Cardiac septum (tissue), 1 donor: Measurements from ENCODE around the gene C1QA. TPM values are rescaled to one million over a fixed set of nuclear protein-coding genes. Genes with fewer than 3 reads are reported as not detected.

Source experiments
- DNase-seq: peaks from one replicate; pipeline ENCODE4 v3.0.0-alpha.2; 2020; ENCODE audit warnings: low spot score
- intact Hi-C: fragments of 100-400 bp; cut with DNase I; formaldehyde crosslinking; loops from one replicate; pipeline ENCODE4 v1.14.0; 2022
- total RNA-seq: library from RNA; stranded (reverse); fragmentation: NEBNext Ultra II Directional; extraction: Animal tissue kit (Norgen Biotek cat#: 25700); gene quantifications from one replicate; pipeline ENCODE4 v1.2.1, GENCODE V29; 2021
- donor health status: DM: no; HTN: no; CAD: no.

The C1QA gene
- total RNA-seq, 1 donor from 2014 or later, result 35.1 TPM

GRCh38 chr1:22637907-22638445 is 1.5 kb downstream of the C1QA start:
- no peak for DNase-seq
- intact Hi-C loops, result no loop called here

- intact Hi-C loops, result no loop called here
- no peak for DNase-seq
These were observed 2.2 kb downstream of the C1QA start for GRCh38 chr1:22638476-22639234.

- no peak for DNase-seq
These were observed 2.9 kb downstream of the C1QA start for GRCh38 chr1:22639286-22639685.

GRCh38 chr1:22641247-22641646 is 4.8 kb downstream of the C1QA start:
- no peak for DNase-seq
- intact Hi-C loops, result loop anchor here (5.0 to 10.0 kb wide), 2 partner anchors 114 to 526 kb away; no protein-coding TSS in a partner anchor

More at GRCh38 chr1:22639286-22639685, 2.9 kb downstream of the C1QA start:
- intact Hi-C loops, result no loop called here

GRCh38 chr1:22641906-22642636 is 5.6 kb downstream of the C1QA start:
- intact Hi-C loops, result loop anchor here (1.0 to 10.0 kb wide), 3 partner anchors 115 to 527 kb away; no protein-coding TSS in a partner anchor
- DNase-seq, result peak; percentile 87

- no peak for DNase-seq
- intact Hi-C loops, result loop anchor here (5.0 to 10.0 kb wide), 2 partner anchors 116 to 529 kb away; no protein-coding TSS in a partner anchor
These were observed 7.0 kb downstream of the C1QA start, which contains the start of gene C1QC for GRCh38 chr1:22643381-22643780. Gene C1QC, plus strand, starts transcription at chr1:22643633. Its CDS starts 391 bp downstream, at chr1:22644024.

GRCh38 chr1:22643928-22644327 is 7.5 kb downstream of the C1QA start:
- DNase-seq, result no peak
- intact Hi-C loops, result loop anchor here (5.0 to 10.0 kb wide), 2 partner anchors 117 to 529 kb away; no protein-coding TSS in a partner anchor

GRCh38 chr1:22645931-22646330 is 9.5 kb downstream of the C1QA start:
- DNase-seq, result no peak
- intact Hi-C loops, result loop anchor here (10.0 kb wide), 1 partner anchor 531 kb away; no protein-coding TSS in a partner anchor

GRCh38 chr1:22646384-22646783 is 10.0 kb downstream of the C1QA start:
- DNase-seq, result no peak
- intact Hi-C loops, result loop anchor here (10.0 kb wide), 1 partner anchor 532 kb away; no protein-coding TSS in a partner anchor

- intact Hi-C loops, result no loop called here
- DNase-seq, result no peak
These were observed 13.8 kb downstream of the C1QA start for GRCh38 chr1:22650089-22650693.

- intact Hi-C loops, result no loop called here
- no peak for DNase-seq
These were observed 15.8 kb downstream of the C1QA start for GRCh38 chr1:22651941-22652856.

- intact Hi-C loops, result no loop called here
- DNase-seq, result no peak
These were observed 16.5 kb downstream of the C1QA start, which contains the start of gene C1QB for GRCh38 chr1:22652881-22653316. Gene C1QB, plus strand, starts transcription at chr1:22653236. Its CDS starts 6,227 bp downstream, at chr1:22659463.

- intact Hi-C loops, result no loop called here
- no peak for DNase-seq
These were observed 18.3 kb downstream of the C1QA start for GRCh38 chr1:22654692-22655091.

- intact Hi-C loops, result no loop called here
- no peak for DNase-seq
These were observed 22.1 kb downstream of the C1QA start for GRCh38 chr1:22658385-22659163.

GRCh38 chr1:22660716-22661241 is 24.4 kb downstream of the C1QA start:
- DNase-seq, result no peak
- intact Hi-C loops, result no loop called here

GRCh38 chr1:22661880-22662279 is 25.5 kb downstream of the C1QA start:
- no peak for DNase-seq
- intact Hi-C loops, result no loop called here

- no peak for DNase-seq
- intact Hi-C loops, result no loop called here
These were observed 25.9 kb downstream of the C1QA start for GRCh38 chr1:22662318-22662717.
